KMS-11 (cell line): ENCODE results near the gene ZC3H7B.

Experiments used
- H2AFZ ChIP-seq: fragments of 200-600 bp; sonication (generic); 2 replicates; pipeline ENCODE4 v1.6.1; 2016; ENCODE audit warnings: antibody characterized with exemption, mixed run types, low read depth
- H3K27ac ChIP-seq: fragments of 200-600 bp; sonication (generic); 2 replicates; pipeline ENCODE4 v1.6.1; 2016; ENCODE audit warnings: mild to moderate bottlenecking, mixed run types
- H3K27me3 ChIP-seq: fragments of 200-600 bp; sonication (generic); 2 replicates; pipeline ENCODE4 v1.6.1; 2017; ENCODE audit warnings: mild to moderate bottlenecking, low read depth, mixed run types, moderate library complexity; ENCODE audit not compliant: insufficient read depth
- H3K36me3 ChIP-seq: fragments of 200-600 bp; sonication (generic); 2 replicates; pipeline ENCODE4 v1.6.1; 2017; ENCODE audit warnings: mild to moderate bottlenecking, mixed run types; ENCODE audit not compliant: insufficient read depth
- H3K4me1 ChIP-seq: fragments of 200-600 bp; sonication (generic); 2 replicates; pipeline ENCODE4 v1.6.1; 2016; ENCODE audit warnings: mild to moderate bottlenecking, low read depth, mixed run types; ENCODE audit not compliant: poor library complexity, severe bottlenecking
- H3K4me2 ChIP-seq: fragments of 200-600 bp; sonication (generic); 2 replicates; pipeline ENCODE4 v1.7.0; 2016; ENCODE audit warnings: mild to moderate bottlenecking, mixed run types
- H3K4me3 ChIP-seq: fragments of 200-600 bp; sonication (generic); IDR thresholded peaks from 2 replicates; pipeline ENCODE4 v1.6.1; 2017; ENCODE audit warnings: low read depth, low read length, mixed read lengths; ENCODE audit not compliant: insufficient read depth
- H3K79me2 ChIP-seq: fragments of 200-600 bp; sonication (generic); 2 replicates; pipeline ENCODE4 v1.6.1; 2016; ENCODE audit warnings: low read depth, mixed run types; ENCODE audit not compliant: insufficient read depth
- H3K9ac ChIP-seq: fragments of 200-600 bp; sonication (generic); 2 replicates; pipeline ENCODE4 v1.6.1; 2016; ENCODE audit warnings: mild to moderate bottlenecking, mixed run types
- H4K20me1 ChIP-seq: fragments of 200-600 bp; sonication (generic); 2 replicates; pipeline ENCODE4 v1.6.1; 2016; ENCODE audit warnings: mild to moderate bottlenecking, mixed run types; ENCODE audit not compliant: insufficient read depth
- TF ChIP-seq, protein P1 (sequence below): fragments of 200-600 bp; sonication (generic); conservative IDR thresholded peaks from 2 replicates; pipeline ENCODE4 v1.6.1; 2017; ENCODE audit warnings: low read depth, mild to moderate bottlenecking, antibody characterized with exemption, low read length, moderate library complexity, mixed read lengths

The ZC3H7B gene

DNA sequence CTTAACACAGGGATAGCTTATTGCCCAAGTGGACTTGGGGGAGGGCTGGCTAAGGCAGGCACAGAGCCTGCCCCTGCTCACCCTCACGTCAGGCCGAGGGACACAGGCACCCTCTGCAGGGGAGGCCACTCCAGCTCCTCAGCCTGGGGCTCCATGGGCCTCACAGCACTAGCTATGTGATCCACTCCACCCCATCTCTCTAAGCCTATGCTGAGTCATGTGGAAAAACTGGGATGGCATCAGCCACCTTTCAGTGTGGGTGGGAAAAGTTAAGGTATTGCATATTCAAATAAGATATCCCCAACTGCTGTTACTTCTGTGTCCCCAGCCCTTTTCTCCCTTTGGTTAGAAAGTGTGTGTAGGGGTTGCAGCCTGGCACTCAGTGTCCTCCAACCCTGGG, 37.6 kb upstream of the ZC3H7B start:
- Histone ChIP-seq H4K20me1 (no peaks in the 10 kb centered on the region), H3K4me2 (no peak overlapping the region), H2AFZ (no peak overlapping the region), H3K9ac (no peak overlapping the region), H3K27me3 (no peaks in the 10 kb centered on the region), H3K27ac (no peak overlapping the region), H3K79me2 (no peaks in the 10 kb centered on the region), H3K36me3 (peaks cover 1% of the 10 kb centered on the region; the same call in 1 of the 2 replicates), H3K4me1 (no peaks in the 10 kb centered on the region), H3K4me3 (no peak overlapping the region)
- TF ChIP-seq, protein P1, sequence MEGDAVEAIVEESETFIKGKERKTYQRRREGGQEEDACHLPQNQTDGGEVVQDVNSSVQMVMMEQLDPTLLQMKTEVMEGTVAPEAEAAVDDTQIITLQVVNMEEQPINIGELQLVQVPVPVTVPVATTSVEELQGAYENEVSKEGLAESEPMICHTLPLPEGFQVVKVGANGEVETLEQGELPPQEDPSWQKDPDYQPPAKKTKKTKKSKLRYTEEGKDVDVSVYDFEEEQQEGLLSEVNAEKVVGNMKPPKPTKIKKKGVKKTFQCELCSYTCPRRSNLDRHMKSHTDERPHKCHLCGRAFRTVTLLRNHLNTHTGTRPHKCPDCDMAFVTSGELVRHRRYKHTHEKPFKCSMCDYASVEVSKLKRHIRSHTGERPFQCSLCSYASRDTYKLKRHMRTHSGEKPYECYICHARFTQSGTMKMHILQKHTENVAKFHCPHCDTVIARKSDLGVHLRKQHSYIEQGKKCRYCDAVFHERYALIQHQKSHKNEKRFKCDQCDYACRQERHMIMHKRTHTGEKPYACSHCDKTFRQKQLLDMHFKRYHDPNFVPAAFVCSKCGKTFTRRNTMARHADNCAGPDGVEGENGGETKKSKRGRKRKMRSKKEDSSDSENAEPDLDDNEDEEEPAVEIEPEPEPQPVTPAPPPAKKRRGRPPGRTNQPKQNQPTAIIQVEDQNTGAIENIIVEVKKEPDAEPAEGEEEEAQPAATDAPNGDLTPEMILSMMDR, result no peak

DNA sequence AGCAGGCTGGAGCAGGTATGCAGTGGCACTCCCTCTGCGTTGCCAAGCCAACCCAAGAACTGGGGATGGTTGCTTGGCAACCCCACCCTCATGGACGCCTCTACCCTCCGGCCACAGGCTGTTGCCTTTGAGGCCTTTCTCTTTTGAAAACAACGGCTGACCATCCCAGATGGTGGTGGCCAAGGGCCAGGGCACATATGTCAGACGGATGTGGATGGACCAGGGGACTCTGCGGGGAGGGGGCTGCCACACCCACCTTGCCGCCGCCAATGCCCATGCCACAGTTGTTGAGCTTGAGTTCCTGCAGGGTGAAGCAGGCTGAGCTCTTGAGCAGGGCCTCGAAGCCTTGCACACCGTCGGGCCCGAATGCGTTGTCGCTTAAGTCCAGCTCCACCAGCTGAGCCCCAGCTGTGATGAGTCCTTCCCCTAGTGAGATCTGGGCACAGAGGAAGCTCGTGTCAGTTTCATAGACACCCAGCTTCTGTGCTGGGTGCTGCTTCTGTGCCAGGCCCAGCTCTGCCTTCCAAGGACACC, 36.9 kb upstream of the ZC3H7B start:
- TF ChIP-seq, protein P1, result no peak
- Histone ChIP-seq H3K9ac (no peak overlapping the region), H3K4me3 (no peak overlapping the region), H3K27ac (no peak overlapping the region), H4K20me1 (no peaks in the 10 kb centered on the region), H3K27me3 (no peaks in the 10 kb centered on the region), H3K4me2 (no peak overlapping the region), H3K4me1 (no peaks in the 10 kb centered on the region), H3K36me3 (peaks cover 4% of the 10 kb centered on the region; the same call in 1 of the 2 replicates), H2AFZ (no peak overlapping the region), H3K79me2 (no peaks in the 10 kb centered on the region)

DNA sequence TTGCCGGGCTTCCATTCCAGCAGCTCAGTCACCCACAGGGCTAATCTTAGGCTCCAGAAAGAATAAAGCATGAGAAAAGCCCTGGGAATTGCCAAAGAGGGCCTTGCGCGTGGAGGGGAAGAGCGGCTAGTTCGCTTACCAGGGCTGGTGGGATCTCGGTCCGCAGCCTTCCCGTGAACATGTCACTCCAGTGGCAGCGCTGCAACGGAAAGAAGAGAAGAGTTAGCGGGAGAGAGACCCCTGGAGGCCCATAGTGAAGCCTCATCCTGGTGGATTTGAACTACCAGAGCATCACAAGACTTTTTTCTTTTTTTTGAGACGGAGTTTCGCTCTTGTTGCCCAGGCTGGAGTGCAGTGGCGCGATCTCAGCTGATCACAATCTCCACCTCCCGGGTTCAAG, 33.4 kb upstream of the ZC3H7B start:
- no peak overlapping the region for H2AFZ ChIP-seq
- TF ChIP-seq, protein P1, result no peak
- no peak overlapping the region for H3K4me3 ChIP-seq
- H3K27me3 ChIP-seq, result no peaks in the 10 kb centered on the region
- H3K79me2 ChIP-seq, result peaks cover 8% of the 10 kb centered on the region; the same call in 1 of the 2 replicates
- H3K9ac ChIP-seq, result no peak overlapping the region
- H3K4me1 ChIP-seq, result no peaks in the 10 kb centered on the region
- H3K27ac ChIP-seq, result no peak overlapping the region
- H3K36me3 ChIP-seq, result peaks cover 4% of the 10 kb centered on the region; the same call in 1 of the 2 replicates
- no peak overlapping the region for H3K4me2 ChIP-seq
- H4K20me1 ChIP-seq, result no peaks in the 10 kb centered on the region

DNA sequence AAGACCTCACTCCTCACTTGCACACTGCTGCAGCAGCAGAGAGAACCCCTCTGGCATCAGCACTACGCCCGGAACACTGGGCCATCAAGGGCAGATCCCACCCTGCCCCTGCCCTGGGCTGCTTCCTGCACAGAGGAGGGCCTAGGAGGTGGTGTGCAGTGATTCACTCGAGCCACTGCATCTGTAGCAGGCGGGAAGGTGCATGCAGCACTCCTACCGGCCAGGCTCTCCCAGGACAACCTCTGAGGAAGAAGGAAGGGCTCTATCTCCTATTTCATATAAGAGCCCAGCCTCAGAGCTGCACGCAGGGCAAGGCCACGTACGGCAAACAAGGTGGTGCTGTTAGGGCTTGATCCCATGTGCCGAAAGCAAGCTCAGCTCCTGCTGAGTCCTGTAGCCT, 29.5 kb upstream of the ZC3H7B start:
- Histone ChIP-seq H3K27ac (no peak overlapping the region), H4K20me1 (no peaks in the 10 kb centered on the region), H3K36me3 (peaks cover 4% of the 10 kb centered on the region; the same call in 1 of the 2 replicates), H3K4me3 (no peak overlapping the region), H3K79me2 (peaks cover 8% of the 10 kb centered on the region; the same call in 1 of the 2 replicates), H3K27me3 (no peaks in the 10 kb centered on the region), H2AFZ (no peak overlapping the region), H3K4me2 (no peak overlapping the region), H3K9ac (no peak overlapping the region), H3K4me1 (no peaks in the 10 kb centered on the region)
- TF ChIP-seq, protein P1, result no peak
